SU-DHL-6 (cell line): ENCODE data around the gene TMEM74B.

Experiments used
- EZH2phosphoT487 ChIP-seq: fragments of 200-600 bp; sonication (generic), shearing (Covaris generic); conservative IDR thresholded peaks from 2 replicates; pipeline ENCODE4 v1.6.1; 2018; ENCODE audit warnings: mild to moderate bottlenecking, antibody characterized with exemption, low read length, moderate library complexity, mixed read lengths
- TF ChIP-seq, protein P1 (sequence below): fragments of 200-600 bp; sonication (generic); IDR thresholded peaks from one replicate; pipeline ENCODE4 v1.5.1; 2017; ENCODE audit warnings: antibody characterized with exemption, mild to moderate bottlenecking, low read length, moderate library complexity; ENCODE audit not compliant: insufficient read depth, poor library complexity, severe bottlenecking

DNA sequence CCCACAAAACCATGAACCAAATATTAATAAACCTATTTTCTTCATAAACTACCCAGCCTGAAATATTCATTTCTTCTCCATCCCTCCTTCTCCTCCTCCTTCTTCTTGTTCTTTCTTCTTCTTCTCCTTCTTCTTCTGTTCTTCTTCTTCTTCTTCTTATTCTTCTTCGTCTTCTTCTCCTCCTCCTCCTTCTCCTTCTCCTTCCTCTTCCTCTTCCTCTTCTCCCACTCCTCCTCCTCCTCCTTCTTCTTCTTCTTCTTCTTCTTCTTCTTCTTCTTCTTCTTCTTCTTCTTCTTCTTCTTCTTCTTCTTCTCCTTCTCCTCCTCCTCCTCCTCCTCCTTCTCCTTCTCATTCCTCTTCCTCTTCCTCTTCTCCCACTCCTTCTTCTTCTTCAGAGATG, 5.0 kb upstream of the TMEM74B start:
- TF ChIP-seq, protein P1, sequence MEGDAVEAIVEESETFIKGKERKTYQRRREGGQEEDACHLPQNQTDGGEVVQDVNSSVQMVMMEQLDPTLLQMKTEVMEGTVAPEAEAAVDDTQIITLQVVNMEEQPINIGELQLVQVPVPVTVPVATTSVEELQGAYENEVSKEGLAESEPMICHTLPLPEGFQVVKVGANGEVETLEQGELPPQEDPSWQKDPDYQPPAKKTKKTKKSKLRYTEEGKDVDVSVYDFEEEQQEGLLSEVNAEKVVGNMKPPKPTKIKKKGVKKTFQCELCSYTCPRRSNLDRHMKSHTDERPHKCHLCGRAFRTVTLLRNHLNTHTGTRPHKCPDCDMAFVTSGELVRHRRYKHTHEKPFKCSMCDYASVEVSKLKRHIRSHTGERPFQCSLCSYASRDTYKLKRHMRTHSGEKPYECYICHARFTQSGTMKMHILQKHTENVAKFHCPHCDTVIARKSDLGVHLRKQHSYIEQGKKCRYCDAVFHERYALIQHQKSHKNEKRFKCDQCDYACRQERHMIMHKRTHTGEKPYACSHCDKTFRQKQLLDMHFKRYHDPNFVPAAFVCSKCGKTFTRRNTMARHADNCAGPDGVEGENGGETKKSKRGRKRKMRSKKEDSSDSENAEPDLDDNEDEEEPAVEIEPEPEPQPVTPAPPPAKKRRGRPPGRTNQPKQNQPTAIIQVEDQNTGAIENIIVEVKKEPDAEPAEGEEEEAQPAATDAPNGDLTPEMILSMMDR = no peak
- TF ChIP-seq EZH2phosphoT487 = no peak
